Fibroblast of villous mesenchyme (primary cell): ENCODE results near the gene SMYD4. TPM values are rescaled to one million over a fixed set of nuclear protein-coding genes. Genes with fewer than 3 reads are reported as not detected.

Experiments used
- DNase-seq: peaks from one replicate; pipeline ENCODE4 v3.0.0-alpha.2; 2010; ENCODE audit warnings: low read depth
- H3K4me3 ChIP-seq: 2 replicates; pipeline ENCODE4 v1.5.1; 2011; ENCODE audit warnings: low read depth, mild to moderate bottlenecking, low read length
- CTCF ChIP-seq: IDR thresholded peaks from 2 replicates; pipeline ENCODE4 v1.5.1; 2012; ENCODE audit warnings: low read depth, mild to moderate bottlenecking, low read length; ENCODE audit not compliant: insufficient read depth
- total RNA-seq: library from RNA; depleted of rRNA; stranded (reverse); fragments of >200 nt; gene quantifications from 2 replicates; pipeline ENCODE4 v1.2.3, GENCODE V29; 2012

Gene SMYD4
- total RNA-seq, 1 donor: 12.5 TPM

GRCh38 chr17:1796800-1797199 lies 32.9 kb downstream of the SMYD4 start:
- TF ChIP-seq CTCF: no peak
- peak; percentile 49 for DNase-seq
- no peak overlapping the region for H3K4me3 ChIP-seq

- DNase-seq: peak; percentile 35
- no peak overlapping the region for H3K4me3 ChIP-seq
- no peak for TF ChIP-seq CTCF
Measured at GRCh38 chr17:1793447-1793806, 36.3 kb downstream of the SMYD4 start.

GRCh38 chr17:1792495-1793446 lies 36.9 kb downstream of the SMYD4 start:
- H3K4me3 ChIP-seq: no peak overlapping the region
- peak; percentile 32 for DNase-seq
- TF ChIP-seq CTCF: no peak

GRCh38 chr17:1789936-1790335 lies 39.8 kb downstream of the SMYD4 start:
- no peak overlapping the region for H3K4me3 ChIP-seq
- TF ChIP-seq CTCF: no peak
- no peak for DNase-seq

- TF ChIP-seq CTCF: no peak
- peak; percentile 98 for DNase-seq
- H3K4me3 ChIP-seq: no peak overlapping the region
Measured at GRCh38 chr17:1787301-1787902, 42.3 kb downstream of the SMYD4 start.

GRCh38 chr17:1786708-1787107 lies 43.0 kb downstream of the SMYD4 start:
- no peak for TF ChIP-seq CTCF
- no peak overlapping the region for H3K4me3 ChIP-seq
- no peak for DNase-seq
